ENCODE data around the gene PADI3. TPM values are rescaled to one million over a fixed set of nuclear protein-coding genes. Genes with fewer than 3 reads are reported as not detected.
"Not testable (repeated sequence)": the region's sequence is repeated elsewhere in the genome, so short reads cannot be mapped to it uniquely, and the experiment has no call there.

Gene PADI3
- total RNA-seq, 1 donor from 2014 or later, result not detected

DNA sequence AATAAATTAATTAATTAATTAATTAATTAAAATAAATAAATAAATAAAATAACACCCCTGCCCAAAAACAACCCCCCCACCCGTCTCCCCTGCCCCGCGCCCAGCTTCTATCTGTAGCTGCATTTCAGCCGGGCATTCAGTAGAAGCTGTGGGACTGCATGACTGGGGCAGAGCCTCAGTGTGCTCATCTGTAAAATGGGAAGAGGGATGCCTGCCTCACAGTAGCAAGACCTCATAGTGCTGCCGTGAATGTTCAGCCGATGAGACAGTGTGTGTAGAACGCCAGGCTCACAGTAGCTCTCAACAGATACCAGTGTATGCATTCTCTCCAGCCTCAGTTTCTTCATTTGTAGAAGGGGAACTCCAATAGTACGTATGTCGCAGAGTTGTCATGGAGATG lies 67.8 kb downstream of the PADI3 start:
- peaks cover 13% of the 10 kb centered on the region for H3K27me3 Mint-ChIP-seq
- no peak for DNase-seq (ENCODE audit: extremely low spot score, unreplicated experiment)
- TF ChIP-seq, protein P1, sequence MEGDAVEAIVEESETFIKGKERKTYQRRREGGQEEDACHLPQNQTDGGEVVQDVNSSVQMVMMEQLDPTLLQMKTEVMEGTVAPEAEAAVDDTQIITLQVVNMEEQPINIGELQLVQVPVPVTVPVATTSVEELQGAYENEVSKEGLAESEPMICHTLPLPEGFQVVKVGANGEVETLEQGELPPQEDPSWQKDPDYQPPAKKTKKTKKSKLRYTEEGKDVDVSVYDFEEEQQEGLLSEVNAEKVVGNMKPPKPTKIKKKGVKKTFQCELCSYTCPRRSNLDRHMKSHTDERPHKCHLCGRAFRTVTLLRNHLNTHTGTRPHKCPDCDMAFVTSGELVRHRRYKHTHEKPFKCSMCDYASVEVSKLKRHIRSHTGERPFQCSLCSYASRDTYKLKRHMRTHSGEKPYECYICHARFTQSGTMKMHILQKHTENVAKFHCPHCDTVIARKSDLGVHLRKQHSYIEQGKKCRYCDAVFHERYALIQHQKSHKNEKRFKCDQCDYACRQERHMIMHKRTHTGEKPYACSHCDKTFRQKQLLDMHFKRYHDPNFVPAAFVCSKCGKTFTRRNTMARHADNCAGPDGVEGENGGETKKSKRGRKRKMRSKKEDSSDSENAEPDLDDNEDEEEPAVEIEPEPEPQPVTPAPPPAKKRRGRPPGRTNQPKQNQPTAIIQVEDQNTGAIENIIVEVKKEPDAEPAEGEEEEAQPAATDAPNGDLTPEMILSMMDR (conservative IDR thresholded peaks at IDR 0.05), result no peak
- peaks cover 5% of the 10 kb centered on the region for H3K9me3 Mint-ChIP-seq
- H3K4me1 Mint-ChIP-seq (ENCODE audit: unreplicated experiment), result peaks cover 6% of the 10 kb centered on the region
- no peak overlapping the region for H3K4me3 Mint-ChIP-seq
- H3K27ac Mint-ChIP-seq, result no peak overlapping the region
- no peaks in the 10 kb centered on the region for H3K36me3 Mint-ChIP-seq

DNA sequence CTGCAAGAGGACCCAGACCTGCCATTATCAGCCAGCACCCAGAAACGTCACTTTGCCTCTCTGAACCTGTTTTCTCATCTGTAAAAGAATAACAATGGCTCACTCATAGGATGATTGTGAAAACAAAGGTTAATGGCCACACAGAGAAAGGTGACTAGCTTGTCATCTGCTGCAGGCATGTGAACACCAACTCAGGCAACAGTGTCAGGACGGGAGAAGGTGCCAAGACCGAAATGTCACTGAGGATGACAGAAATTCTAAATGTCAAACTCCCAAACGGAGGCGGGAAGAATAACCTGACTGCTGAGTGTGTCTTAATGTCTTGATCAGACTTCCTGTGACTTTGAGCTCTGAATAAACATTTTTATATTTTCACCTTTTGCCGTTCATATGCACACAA lies 69.4 kb downstream of the PADI3 start:
- Mint-ChIP-seq H3K27ac (no peak overlapping the region), H3K36me3 (no peaks in the 10 kb centered on the region), H3K27me3 (peaks cover 14% of the 10 kb centered on the region), H3K4me3 (no peak overlapping the region), H3K4me1 (ENCODE audit: unreplicated experiment) (peaks cover 6% of the 10 kb centered on the region), H3K9me3 (peaks cover 5% of the 10 kb centered on the region)
- TF ChIP-seq, protein P1 (conservative IDR thresholded peaks at IDR 0.05), result no peak
- DNase-seq (ENCODE audit: extremely low spot score, unreplicated experiment), result no peak

DNA sequence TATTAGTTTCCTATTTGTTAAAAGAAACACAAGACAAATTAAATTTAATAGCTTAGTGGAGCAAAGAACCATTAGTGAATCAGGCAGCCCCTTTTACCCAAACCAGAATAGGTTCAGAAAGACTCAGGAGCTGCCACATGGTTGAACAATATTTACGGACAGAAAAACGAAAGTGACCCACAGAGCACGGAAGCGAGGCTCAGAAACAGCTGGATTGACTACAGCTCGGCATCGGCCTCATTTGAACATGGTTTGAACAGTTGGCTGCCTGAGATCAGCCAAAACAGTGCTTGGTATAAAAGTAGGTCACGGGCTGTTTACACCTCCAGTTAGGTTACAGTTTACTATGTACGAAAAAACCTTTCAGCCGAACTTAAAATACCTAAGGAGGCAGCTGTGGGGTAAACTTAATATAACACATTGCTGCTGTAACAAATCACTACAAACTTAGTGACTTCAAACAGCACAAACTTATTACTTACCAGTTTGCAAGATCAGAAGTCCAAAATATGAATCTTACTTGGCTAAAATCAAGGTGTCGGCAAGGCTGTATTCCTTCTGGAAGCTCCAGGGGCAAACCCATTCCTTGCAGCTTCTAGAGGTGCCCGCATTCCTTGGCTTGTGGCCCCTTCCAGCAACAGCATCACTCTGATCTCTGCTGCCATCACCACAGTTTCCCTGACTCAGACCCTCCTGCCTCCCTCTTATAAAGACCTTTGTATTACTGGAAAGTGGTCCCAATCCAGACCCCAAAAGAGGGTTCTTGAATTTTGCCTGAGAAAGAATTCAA lies 70.9 kb downstream of the PADI3 start:
- Mint-ChIP-seq H3K9me3 (peaks cover 5% of the 10 kb centered on the region), H3K27me3 (peaks cover 14% of the 10 kb centered on the region), H3K27ac (no peak overlapping the region), H3K4me3 (no peak overlapping the region), H3K4me1 (ENCODE audit: unreplicated experiment) (peaks cover 6% of the 10 kb centered on the region), H3K36me3 (no peaks in the 10 kb centered on the region)
- TF ChIP-seq, protein P1 (conservative IDR thresholded peaks at IDR 0.05), result no peak
- no peak for DNase-seq (ENCODE audit: extremely low spot score, unreplicated experiment)

DNA sequence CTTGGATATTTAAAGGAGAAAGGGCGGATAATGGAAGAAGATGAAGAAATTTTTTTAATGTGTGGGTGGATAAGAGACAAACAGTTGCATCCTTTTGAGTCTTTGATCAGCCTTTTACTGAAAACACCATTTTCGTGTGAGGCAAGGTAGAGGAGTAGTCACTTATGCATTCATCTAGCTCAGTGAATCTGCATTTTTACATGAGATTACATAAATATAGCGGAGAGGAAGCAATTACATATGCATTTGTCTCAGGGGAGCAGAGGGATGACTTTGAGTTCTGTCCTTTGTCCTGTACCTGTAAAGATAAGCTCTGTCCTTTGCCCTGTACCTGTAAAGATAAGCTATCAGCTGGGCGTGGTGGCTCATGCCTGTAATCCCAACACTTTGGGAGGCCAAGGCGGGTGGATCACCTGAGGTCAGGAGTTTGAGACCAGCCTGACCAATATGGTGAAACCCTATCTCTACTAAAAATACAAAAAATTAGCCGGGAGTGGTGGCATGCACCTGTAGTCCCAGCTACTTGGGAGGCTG lies 73.0 kb downstream of the PADI3 start:
- H3K9me3 Mint-ChIP-seq; DNase-seq (ENCODE audit: extremely low spot score, unreplicated experiment); H3K4me1 Mint-ChIP-seq (ENCODE audit: unreplicated experiment); H3K27ac Mint-ChIP-seq; H3K4me3 Mint-ChIP-seq; H3K36me3 Mint-ChIP-seq; H3K27me3 Mint-ChIP-seq: not testable (repeated sequence)

DNA sequence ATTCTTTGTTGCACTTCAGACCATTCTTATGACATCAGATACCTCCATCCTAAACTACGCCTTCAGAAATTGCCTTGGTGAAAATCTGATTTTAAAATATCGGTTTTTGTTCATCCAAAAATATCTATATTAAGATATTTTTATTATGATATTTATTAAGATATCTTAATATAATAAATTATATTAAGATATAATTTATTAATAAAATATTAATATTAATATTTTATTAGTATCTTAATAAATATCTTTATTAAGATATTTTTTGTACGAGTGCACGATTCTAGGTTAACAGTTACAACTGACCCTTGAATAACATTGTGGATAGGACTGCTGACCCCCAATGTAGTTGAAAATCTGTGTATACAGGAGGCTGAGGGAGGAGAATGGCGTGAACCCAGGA lies 80.0 kb downstream of the PADI3 start:
- no peaks in the 10 kb centered on the region for H3K4me1 Mint-ChIP-seq (ENCODE audit: unreplicated experiment)
- TF ChIP-seq, protein P1 (conservative IDR thresholded peaks at IDR 0.05), result no peak
- peaks cover 7% of the 10 kb centered on the region for H3K27me3 Mint-ChIP-seq
- no peak for DNase-seq (ENCODE audit: extremely low spot score, unreplicated experiment)
- H3K4me3 Mint-ChIP-seq, result no peak overlapping the region
- no peaks in the 10 kb centered on the region for H3K36me3 Mint-ChIP-seq
- H3K27ac Mint-ChIP-seq, result no peak overlapping the region
- H3K9me3 Mint-ChIP-seq, result peaks cover 4% of the 10 kb centered on the region

DNA sequence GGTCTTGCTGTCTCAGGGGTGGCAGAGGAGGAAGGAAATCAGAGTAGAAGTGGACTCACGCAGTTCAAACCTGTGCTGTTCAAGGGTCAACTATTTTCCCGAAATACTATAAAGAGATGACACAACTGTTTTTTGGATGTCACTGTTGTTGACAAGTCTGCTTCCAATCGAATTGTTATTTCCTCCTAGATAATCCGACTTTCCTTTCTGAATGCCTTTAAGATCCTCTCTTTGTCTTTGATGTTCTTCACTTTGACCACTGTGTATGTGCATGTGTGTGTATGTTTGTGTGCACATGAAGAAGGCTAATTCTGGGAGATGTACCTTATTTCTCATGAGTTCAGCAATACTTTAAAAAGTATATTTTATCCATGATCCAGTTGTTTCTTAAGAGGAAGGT lies 80.7 kb downstream of the PADI3 start:
- Mint-ChIP-seq H3K4me3 (no peak overlapping the region), H3K27ac (no peak overlapping the region), H3K27me3 (peaks cover 9% of the 10 kb centered on the region), H3K36me3 (no peaks in the 10 kb centered on the region), H3K9me3 (peaks cover 4% of the 10 kb centered on the region), H3K4me1 (ENCODE audit: unreplicated experiment) (no peaks in the 10 kb centered on the region)
- no peak for DNase-seq (ENCODE audit: extremely low spot score, unreplicated experiment)
- TF ChIP-seq, protein P1 (conservative IDR thresholded peaks at IDR 0.05), result no peak
